Fibroblast of skin of right biceps (primary cell): Measurements from ENCODE around the gene KLC1.

ENCODE experiments used
- DNase-seq: peaks from one replicate; pipeline ENCODE4 v3.0.0-alpha.2; 2013

Gene KLC1

GRCh38 chr14:103738166-103738565 is 109.2 kb downstream of the KLC1 start:
- DNase-seq = peak; percentile 78

DNA sequence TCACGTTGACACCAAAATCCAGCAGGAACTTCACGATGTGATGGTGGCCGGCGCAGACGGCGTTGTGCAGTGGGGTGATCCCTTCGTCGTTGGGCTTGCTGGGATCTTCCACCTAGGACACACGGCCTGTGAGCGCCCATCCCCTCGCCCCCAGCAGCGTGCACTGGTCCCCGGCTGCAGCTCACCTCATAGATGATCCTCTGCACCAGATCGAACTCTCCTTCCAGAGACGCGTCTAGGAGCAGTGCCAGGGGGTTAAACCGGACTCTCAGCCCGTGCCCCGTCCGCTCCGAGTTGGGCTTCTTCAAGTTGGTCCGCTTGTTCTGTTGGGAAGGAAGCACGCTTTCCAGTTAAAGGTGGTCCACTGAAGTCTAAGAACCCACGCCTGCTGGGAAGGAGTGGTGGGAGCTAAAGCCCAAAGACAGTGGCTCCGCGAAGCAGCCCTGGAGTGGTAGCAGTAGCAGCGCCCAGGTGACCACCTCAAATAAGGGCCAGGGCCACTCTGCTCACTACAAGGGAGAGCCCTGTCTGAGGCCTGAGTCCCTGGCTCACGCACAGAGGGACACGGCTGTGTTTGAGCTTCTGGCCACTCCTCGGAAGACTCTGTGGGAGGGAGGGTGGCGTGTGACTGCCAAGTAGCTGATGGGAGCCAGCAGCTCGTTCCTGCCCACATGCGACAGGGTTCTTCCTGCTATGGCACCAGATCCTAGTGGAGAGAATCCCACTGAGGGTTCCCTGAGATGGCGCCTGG is 109.9 kb downstream of the KLC1 start:
- no peak for DNase-seq

- no peak for DNase-seq
Observed at GRCh38 chr14:103739466-103739792, 110.4 kb downstream of the KLC1 start.

DNA sequence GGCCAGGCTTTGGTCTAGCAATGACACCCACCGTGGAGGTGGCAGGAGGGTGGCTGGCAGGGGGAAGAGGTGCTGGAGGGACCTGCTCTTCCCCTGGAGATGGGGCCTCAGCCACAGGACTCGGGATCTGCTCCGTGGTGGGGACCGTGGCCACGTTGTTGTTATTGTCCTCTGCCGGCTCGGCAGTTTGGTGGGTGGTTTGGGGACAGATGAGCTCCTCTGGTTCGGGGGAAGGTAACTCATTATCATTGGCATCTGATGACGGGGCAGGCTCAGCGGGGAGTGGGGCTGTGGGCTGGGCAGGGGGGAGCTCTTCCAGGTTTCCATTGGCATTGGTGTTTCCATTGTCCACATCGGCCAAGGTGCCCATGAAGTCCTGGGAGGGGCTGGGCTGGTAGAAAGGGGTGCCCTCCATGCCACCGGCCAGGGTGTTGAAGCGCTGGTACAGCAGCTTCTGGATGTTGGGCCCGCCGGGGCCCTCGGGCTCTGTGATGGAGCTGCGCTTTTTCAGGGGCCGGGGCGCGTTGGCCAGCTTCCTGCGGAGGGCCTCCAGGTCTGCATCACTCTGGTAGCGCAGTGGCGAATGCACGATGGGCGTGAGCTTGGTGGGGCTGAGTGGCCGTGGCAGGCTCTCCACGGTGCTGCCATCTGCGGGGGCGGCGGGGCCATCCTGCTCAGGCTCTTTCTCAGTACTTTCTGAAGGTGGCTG is 110.9 kb downstream of the KLC1 start:
- DNase-seq = no peak

DNA sequence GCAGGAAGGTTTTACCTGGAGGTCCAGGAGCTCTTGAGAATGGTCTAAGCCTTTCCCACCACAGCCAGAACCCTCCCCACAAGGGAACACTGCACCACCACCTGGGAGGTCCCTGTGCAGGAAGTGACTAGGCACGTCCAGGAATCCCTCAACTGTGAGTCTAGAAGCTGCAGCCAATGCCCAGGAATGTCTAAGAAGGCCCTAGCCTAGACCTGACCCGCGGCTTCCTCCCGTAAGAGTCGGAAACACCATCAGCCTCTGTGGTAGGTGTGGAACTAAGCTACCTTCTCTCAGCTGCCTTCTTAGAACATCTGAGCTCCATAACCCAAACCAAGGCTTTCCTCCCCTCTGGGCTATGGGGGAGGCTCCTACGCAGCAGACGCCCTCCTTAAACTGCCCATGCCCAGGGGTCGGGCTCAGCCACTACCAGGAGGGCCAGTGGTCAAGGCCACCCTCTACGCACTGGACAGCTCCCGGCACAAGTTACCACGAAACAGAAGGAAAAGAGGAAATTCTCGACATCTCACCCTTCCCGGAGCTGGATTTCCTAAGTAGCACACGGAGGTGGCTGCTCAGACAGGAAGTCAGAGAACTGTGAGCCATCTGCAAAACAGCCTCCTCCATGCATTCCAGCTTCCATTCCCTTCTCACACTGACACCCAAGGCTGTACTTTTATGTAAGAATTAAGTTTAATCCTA is 112.1 kb downstream of the KLC1 start:
- DNase-seq = peak; percentile 72

- no peak for DNase-seq
Observed at GRCh38 chr14:103741876-103742275, 112.9 kb downstream of the KLC1 start.

DNA sequence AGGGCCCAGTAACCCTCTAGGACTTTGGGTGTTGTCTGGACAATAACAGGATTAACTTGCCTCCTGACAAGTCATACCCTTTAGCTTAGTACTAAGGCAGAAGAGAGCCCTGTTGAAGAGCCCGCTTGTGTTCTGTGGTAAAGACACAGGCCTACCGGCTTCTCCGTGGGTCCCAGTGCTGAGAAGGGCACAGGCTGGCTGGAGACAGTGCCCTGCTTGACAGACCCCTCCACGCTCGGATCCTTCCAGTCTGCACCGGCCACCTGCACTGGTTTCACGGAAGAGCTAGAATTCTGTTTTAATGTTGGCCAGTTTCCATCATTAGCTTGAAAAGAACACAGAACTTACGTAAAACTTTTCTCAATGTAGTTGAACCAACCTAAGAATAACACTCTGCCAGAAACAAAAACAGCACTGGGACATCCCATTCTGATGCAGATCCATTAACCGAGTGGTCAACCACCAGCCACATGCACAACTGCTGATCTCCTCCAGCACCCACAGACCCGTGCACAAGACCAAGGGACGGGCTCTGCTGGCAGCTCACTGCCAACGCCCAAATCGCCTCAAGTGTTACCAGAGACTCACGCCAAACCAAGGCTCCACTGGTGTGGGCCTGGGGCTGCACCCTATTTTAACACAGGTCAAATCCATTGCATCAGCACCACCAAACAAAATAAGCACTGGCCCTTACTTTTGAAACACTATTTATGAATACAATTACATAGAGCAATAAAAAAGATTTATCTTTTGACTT is 113.7 kb downstream of the KLC1 start:
- no peak for DNase-seq

DNA sequence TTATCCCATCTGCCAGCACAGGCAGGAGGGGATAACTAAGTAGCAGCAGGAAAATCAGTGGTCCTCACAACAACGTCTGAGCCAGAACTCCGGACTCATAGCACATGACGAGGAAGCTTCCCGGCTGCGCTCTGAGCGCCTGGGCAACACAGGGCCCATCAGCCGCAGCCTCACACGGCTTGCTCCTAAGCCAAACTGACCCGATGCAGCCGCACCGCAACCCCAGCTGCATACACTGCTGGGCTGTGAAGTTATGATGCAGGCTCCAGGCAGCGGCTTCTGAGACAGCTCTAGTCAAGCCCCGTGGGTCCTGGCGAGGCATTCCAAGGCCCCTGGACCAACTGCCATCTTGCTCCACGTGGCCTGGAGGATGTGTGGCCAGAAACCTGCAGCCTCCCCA is 114.7 kb downstream of the KLC1 start:
- no peak for DNase-seq

- DNase-seq = no peak
Observed at GRCh38 chr14:103744621-103745395, 115.8 kb downstream of the KLC1 start.

- no peak for DNase-seq
Observed at GRCh38 chr14:103745424-103745823, 116.4 kb downstream of the KLC1 start.

DNA sequence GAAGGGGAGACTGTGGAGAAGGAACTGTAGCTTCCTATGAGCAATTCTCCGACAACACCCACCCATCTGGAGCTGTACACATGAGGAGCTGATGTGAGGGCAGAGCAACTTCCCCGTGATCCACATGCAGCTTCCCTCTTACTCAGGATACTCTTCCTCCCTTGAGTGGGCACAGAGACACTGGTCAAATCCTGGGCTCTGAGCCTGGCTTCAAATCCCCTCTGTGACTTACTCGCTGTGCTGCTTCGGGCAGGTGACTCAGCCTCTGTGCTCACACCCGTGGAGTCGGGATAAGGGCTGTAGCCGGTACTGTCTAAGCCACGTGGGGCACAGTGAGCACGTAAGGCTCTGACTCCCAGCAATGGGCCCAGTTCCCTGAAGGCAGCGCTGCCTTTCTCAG is 117.7 kb downstream of the KLC1 start:
- DNase-seq = peak; percentile 55

GRCh38 chr14:103748534-103748857 is 119.5 kb downstream of the KLC1 start:
- DNase-seq = no peak

- peak; percentile 30 for DNase-seq
Observed at GRCh38 chr14:103749452-103749851, 120.4 kb downstream of the KLC1 start.

DNA sequence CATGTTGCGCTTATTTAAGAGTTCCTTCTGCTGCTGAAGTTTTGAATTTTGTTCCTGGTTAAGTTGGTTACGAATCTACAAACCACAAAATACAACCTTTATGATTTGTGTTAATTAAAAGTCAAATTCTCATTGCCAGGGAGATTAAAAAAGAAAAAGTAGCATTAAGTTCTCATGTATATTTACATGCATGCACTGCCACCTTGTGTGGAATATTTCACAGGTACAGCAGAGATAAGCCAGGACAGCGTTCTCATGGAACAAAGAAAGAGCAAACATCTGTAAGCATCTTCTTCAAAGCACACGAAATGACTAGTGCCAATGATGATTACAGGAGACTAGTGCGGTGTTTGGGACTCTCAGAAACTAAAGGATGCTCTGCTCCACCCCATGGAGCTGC is 120.8 kb downstream of the KLC1 start:
- DNase-seq = no peak
